ENCODE data around the gene ZNF521. TPM values are rescaled to one million over a fixed set of nuclear protein-coding genes. Genes with fewer than 3 reads are reported as not detected.

ZNF521 gene
- polyA plus RNA-seq, 5 donors: 32.9 to 56.8 (median 51.9) TPM

DNA sequence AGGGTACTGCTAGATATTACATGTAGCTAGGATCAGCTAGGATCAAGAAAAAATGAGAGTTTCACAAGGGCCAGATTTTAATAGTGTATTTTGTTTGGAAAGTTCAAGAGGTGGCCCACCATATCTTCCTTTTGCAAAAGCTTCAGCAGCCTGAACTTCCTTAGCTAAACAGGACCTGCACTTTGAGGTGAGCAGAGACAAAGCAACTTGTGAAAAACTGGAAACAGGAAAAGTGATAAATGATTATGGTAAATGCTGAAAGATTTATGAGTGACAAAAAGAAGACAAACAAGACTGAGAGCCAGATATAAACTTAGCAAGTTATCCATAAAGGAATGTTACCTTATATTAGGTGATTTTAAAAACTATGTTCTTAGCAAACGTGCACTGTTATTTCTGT lies 123.6 kb downstream of the ZNF521 start:
- DNase-seq: no peak

DNA sequence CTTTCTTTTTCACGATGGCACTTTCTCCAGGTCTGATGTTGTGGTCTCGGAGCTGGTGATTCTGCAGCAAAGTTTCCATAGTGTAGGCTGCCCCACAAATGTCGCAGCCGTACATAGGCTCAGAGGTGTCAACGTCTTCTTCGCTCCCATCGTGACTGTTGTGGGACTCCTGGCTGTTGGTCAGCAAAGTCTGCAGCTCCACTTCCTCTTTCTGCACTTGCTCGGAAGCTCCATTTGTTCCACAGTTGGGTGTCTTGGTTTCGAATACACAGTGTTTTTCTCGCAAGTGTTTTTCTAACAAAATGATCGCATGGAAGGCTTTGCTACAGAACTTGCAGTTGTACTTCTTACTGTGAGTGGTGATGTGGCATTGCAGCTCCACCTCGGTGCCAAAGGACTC lies 126.8 kb downstream of the ZNF521 start:
- no peak for DNase-seq

DNA sequence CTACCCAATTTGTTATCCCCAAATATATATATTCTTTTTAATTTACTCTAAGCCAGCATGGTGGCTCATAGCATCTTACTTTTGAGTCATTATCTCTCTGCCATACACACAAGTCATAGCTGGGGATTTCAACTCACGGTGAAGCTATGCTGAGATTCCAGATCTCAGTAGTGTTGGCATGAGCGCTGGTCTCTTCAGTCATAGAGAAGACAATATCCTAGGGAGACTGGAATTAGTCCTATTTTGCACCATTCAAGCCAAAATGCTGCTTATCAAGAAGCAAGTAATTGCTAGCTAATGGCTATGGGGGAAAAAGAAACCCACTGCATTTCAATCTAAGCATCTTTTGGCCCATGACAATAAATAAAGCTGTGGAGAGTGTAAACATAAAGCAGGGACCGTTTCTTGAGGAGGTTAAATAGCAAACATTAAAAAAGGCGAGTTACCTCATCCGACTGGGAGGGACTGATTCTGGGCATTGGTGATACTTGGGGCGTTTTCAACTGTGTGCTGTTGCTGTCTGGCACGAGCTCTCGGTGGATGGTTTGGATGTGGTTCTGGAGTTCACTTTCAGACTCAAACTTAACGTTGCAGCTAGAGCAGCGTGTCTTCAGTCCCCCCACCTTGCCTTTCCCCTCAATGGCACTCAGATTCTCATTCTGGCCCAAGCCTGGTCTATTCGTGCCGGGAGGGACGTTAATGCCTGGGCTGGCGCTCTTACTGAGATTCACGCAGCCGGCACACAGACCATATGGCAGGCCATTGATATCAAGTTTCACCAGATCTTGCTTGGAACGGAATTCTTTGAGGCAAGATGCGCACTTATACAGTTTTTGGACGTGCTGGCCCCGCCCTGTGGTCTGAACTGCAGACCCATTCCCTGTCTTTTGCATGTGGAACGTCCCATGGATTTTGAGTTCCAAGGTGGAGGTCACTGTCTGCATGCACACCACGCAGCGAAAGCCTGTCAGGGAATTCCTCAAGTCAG lies 127.8 kb downstream of the ZNF521 start:
- DNase-seq: no peak

DNA sequence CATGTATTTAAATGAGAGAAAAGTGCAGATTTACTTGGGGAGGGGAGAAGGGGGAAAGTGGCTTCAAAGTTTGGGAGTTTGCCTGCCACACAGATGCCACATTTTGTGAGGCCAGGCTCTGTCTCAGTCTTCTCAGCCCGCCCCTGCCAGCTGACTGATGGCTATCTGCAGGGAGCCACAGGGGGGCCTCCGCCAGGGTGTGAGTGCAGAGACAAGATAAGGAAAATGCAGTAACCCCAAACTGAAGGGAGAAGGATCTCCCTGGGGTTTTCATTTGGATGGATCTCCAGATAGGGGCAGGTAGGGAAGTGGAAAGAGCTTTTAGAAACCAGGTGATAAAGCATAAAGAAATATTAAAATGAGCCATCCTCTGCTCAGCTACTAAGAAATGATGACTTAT lies 128.8 kb downstream of the ZNF521 start:
- DNase-seq: no peak

DNA sequence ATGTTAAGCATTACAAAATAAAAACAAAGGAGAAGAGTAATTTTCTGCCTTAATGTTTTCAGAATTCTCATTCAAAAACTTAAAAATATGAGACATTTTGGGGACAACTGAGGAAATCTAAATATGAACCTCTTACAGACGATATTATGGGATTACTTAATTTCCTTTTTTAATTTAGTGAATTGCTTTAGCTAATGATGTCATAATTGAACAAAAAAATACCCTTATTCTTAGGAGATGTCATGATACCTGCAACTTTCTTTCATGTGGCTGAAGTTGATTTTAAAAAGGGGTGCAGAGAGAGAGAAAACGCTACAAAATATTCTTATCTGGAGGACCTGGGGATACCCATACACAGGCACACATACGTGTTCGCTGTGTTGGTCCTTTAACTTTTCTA lies 129.3 kb downstream of the ZNF521 start:
- no peak for DNase-seq

DNA sequence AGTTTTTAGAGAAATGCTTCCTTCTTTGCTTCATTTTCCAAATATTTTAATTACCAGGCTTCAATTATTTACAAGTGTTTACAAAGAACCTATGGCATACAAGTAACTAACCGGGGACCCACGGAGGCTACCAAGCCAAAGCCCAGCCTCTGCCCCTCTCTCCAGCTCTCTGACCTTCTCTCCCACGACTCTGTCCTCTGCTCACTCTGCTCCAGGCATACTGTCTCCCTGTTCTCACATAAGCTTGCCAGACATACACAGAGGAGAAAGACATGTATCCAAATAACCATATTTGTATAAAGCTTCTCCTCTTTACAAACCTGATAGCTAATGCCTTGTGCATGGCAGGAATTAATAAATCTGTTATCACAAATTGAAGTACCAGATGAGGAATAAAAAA lies 141.3 kb downstream of the ZNF521 start:
- DNase-seq: no peak

- no peak for DNase-seq
These were observed 159.9 kb downstream of the ZNF521 start for GRCh38 chr18:25192065-25192464.

- DNase-seq: no peak
These were observed 161.5 kb downstream of the ZNF521 start for GRCh38 chr18:25190472-25190871.

DNA sequence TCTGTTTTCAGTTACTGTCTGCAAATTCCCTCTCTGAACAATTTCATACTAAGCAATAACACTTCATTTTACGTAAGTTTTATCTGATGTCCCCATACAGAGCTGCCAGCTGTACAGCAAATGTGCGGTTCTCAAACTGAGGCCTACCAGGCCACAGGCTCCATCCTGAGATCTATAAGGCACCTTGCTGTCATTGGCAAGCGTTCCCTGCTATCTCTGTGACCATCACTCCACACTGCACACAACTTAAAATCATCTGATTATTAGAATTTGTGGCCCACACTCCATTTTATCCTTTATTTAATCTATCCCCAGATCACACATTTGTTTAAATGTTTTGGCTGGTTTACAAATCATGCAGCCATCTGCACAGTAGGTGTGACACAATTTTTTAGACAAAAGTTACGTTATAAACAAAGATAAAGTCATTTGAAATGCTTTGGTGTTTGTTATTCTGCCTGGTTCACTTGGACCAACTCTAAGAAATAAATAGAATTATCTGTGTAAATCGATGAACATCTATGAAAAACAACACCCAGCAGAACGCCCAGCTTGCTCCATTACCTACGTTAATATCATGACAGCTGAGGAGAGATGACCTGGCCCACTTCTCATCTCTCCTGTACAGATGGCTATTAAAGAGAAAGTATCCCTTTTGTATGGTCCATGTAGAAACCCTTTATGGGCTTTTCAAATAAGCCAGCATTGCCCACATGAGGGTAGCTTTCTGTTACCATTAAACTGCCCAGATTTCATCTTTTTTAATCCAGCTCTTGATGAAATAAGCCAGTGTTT lies 162.4 kb downstream of the ZNF521 start:
- no peak for DNase-seq

- DNase-seq: peak; percentile 71 to 77
These were observed 164.3 kb downstream of the ZNF521 start for GRCh38 chr18:25187521-25188192.

GRCh38 chr18:25186871-25187270 lies 165.1 kb downstream of the ZNF521 start:
- DNase-seq: peak in 1 of 2 donors; percentile 14

DNA sequence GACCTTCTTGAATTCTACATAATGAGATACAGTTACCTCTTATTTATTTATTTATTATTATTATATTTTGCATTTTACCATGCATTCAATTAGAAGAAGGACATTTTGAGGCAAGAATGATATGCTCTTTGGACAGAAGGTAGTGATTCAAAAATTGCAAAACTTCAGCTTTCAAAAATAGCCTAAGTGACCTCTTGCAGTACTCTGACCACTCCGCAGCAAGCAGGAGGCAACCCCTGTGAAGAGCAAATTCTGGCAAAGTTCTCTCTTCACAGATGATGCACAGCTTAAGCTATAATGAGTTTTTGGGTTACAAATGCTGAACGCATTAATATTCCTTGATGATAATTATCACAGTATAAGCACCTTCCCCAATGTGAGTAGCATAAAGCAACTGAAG lies 170.0 kb downstream of the ZNF521 start:
- DNase-seq: no peak

GRCh38 chr18:25181581-25181980 lies 170.4 kb downstream of the ZNF521 start:
- no peak for DNase-seq

DNA sequence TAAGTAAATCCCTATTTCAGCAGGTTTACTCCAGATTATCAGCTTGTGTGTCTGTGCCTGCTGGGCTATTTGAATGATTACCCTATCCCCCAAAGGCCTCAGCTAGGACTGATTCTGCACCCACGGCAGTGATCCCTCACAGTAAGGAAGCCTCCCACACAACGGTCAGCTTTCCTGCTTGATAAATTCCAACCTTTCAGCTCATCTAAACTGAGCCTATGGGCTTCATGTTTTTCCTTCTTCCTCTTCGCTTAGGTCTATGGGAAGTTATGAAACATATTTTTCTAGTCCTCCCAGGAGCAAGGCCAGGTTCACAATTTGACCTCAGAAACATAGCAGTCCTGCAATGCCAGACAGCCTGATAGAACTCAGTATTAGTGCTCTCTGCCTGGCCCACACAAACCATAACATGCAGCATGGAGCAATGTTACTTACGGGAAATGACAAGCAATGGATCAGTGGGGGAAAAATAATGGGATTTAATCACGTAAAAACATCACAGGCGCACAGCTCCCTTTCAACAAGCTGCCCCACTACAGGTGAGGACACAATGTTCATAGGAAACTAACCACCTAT lies 170.9 kb downstream of the ZNF521 start:
- no peak for DNase-seq

- no peak for DNase-seq
These were observed 174.3 kb downstream of the ZNF521 start for GRCh38 chr18:25177631-25178030.

DNA sequence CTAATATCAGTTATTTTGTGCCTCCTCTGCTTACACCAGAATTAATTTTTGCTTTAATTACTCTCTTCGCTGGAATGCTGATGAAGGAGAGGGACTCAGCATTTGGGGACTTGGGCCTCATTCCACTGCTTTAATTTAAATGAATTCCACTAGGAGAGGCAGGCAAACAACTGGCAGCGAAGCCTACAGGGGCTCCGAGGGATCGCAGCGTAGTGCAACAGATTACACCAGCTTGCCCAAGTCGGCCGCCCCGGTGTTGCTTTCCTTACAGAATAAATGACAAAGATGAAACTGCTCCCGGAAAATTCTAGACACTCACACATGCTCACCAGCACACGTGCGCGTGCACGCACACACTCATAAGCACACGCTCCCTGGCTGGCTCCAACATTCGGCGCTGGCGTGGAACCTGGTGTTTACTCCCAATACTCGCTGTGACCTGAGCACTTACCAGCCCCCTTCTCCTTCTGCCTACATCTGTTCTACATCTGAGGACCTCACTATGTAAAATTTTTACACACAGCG lies 175.4 kb downstream of the ZNF521 start:
- no peak for DNase-seq

DNA sequence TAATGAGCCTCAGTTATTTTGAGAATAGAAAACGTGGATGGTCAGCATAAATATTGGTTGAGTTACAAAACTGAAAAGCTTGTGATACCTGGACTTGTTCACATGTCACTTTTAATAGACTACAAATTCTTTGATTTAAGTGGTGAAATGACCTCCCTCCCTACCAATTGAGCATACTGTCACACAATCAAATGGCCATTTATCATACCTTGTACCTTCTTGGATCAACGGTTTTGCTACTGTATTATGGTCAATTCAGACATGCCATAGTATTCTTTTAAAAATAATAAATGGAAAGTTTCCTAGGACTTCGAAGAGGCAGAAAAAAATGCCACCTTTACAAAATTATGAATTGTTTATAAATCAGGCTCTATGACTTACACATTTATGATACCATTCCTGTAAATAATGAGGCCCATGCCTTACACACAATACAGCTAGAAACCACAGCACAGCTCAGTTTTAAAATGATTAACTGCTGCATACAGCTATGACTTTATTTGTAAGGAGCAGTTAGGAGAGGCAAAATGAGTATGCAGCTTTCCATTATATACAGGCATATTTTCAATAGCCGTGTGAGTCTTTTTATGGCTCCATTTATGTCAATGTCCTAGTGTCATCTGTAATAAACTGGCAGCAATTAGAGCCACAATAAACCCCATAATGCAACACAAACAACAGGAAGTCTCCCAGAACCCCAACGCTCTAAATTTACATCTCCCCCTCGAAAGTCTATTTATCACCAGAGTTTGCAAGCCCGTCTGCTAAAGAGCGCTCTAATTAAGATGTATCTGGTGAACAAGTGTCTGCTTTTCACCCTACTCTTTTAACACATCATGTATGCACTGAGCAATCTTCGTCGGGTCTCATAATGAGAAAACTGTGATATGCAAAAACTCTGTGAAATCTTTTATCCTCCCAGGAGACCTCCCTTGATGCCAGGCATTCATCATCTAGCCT lies 176.1 kb downstream of the ZNF521 start:
- DNase-seq: no peak

GRCh38 chr18:25174324-25174723 lies 177.6 kb downstream of the ZNF521 start:
- no peak for DNase-seq

DNA sequence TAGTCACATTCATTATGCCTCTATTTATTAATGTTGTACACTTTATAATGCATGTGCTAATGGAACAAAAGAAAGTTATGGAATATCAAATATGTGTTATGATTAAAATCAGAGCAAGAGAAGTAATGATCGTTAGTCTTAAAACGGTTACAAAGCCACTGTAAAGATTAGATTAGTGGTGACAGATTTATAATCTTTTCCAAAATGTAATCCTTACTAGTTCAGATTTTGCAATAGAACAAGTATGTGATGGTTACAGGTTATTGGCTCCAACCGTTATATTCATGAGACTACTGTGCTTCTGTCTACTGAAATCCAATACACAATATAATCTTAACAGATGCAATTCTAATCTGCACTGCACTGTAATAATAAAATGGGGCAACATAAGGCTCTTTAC lies 180.6 kb downstream of the ZNF521 start:
- DNase-seq: peak in 1 of 2 donors; percentile 31

GRCh38 chr18:25170402-25170801 lies 181.6 kb downstream of the ZNF521 start:
- DNase-seq: no peak
